MM.1S (cell line): ENCODE results near the gene GAB1.

Experiments used
- CTCF ChIP-seq: fragments of 300-600 bp; sonication (generic); IDR thresholded peaks from 2 replicates; pipeline ENCODE4 v1.5.1; 2016; ENCODE audit warnings: antibody characterized with exemption, low read length, mixed read lengths
- EZH2 ChIP-seq: fragments of 300-600 bp; sonication (generic); optimal IDR thresholded peaks from 2 replicates; pipeline ENCODE3; 2017; ENCODE audit warnings: low read depth, mild to moderate bottlenecking, antibody characterized with exemption, low read length, mixed read lengths
- EZH2phosphoT487 ChIP-seq: fragments of 300-600 bp; sonication (generic); IDR thresholded peaks from 2 replicates; pipeline ENCODE4 v1.6.1; 2018; ENCODE audit warnings: antibody characterized with exemption, low read length

- TF ChIP-seq CTCF = no peak
- TF ChIP-seq EZH2phosphoT487 = no peak
- no peak for TF ChIP-seq EZH2
Observed at GRCh38 chr4:143289370-143289769, 47.3 kb upstream of the GAB1 start.
